OCI-LY7 (cell line): ENCODE data around the gene DPYD. TPM values are rescaled to one million over a fixed set of nuclear protein-coding genes. Genes with fewer than 3 reads are reported as not detected.

Experiments used
- BruUV-seq: library from RNA; stranded (reverse); fragments of 400-500 nt; replicated peaks from 2 replicates; lab custom pipeline; 2021; lab: Mats Ljungman, UMichigan
- CTCF ChIA-PET: fragments of 300-600 bp; sonication (Branson Sonifier 250); formaldehyde crosslinking; loops from one replicate; lab custom pipeline; 2022; ENCODE audit warnings: antibody characterized with exemption; ENCODE audit not compliant: unreplicated experiment; lab: Charles Lee
- POLR2A ChIA-PET: fragments of 300-600 bp; sonication (Branson Sonifier 250); formaldehyde crosslinking; loops from one replicate; lab custom pipeline; 2022; ENCODE audit warnings: antibody characterized with exemption; lab: Charles Lee
- DNase-seq: peaks from one replicate; pipeline ENCODE4 v3.0.0-alpha.2; 2015; ENCODE audit warnings: low spot score
- H2AFZ ChIP-seq: fragments of 200-600 bp; sonication (generic), shearing (Covaris generic); 2 replicates; pipeline ENCODE4 v1.6.1; 2014; ENCODE audit warnings: mild to moderate bottlenecking, antibody characterized with exemption, low read length, moderate library complexity
- H3K27ac ChIP-seq: fragments of 200-600 bp; sonication (generic); 2 replicates; pipeline ENCODE4 v1.5.1; 2014; ENCODE audit warnings: mixed run types, low read depth, mild to moderate bottlenecking, moderate library complexity, low read length, inconsistent platforms; ENCODE audit not compliant: poor library complexity, severe bottlenecking
- H3K36me3 ChIP-seq: fragments of 200-600 bp; sonication (generic); 2 replicates; pipeline ENCODE4 v1.6.1; 2014; ENCODE audit warnings: mild to moderate bottlenecking, antibody characterized with exemption, low read length, moderate library complexity, mixed read lengths; ENCODE audit not compliant: insufficient read depth
- H3K4me1 ChIP-seq: fragments of 200-600 bp; sonication (generic); 2 replicates; pipeline ENCODE4 v1.5.1; 2014; ENCODE audit warnings: mild to moderate bottlenecking, low read length; ENCODE audit not compliant: insufficient read depth, poor library complexity, severe bottlenecking
- H3K4me2 ChIP-seq: fragments of 200-600 bp; sonication (generic); 2 replicates; pipeline ENCODE4 v1.6.1; 2014; ENCODE audit warnings: mild to moderate bottlenecking, low read length
- H3K4me3 ChIP-seq: fragments of 200-600 bp; sonication (generic); 2 replicates; pipeline ENCODE4 v1.5.1; 2014; ENCODE audit warnings: mild to moderate bottlenecking, low read depth, low read length; ENCODE audit not compliant: poor library complexity, severe bottlenecking
- H3K79me2 ChIP-seq: fragments of 200-600 bp; sonication (generic); 2 replicates; pipeline ENCODE4 v1.6.1; 2016; ENCODE audit warnings: low read depth, mild to moderate bottlenecking, low read length, moderate library complexity, mixed read lengths; ENCODE audit not compliant: insufficient read depth
- H3K9me2 ChIP-seq: fragments of 200-600 bp; sonication (generic); 2 replicates; pipeline ENCODE4 v1.6.1; 2016; ENCODE audit warnings: mild to moderate bottlenecking, low read length, mixed read lengths; ENCODE audit not compliant: insufficient read depth
- H3K9me3 ChIP-seq: fragments of 200-600 bp; sonication (generic); 2 replicates; pipeline ENCODE4 v1.6.1; 2014; ENCODE audit warnings: mild to moderate bottlenecking, mixed run types, low read length, mixed read lengths
- H4K20me1 ChIP-seq: fragments of 200-600 bp; sonication (generic); 2 replicates; pipeline ENCODE4 v1.6.1; 2014; ENCODE audit warnings: mild to moderate bottlenecking, antibody characterized with exemption, low read length, moderate library complexity, mixed read lengths; ENCODE audit not compliant: insufficient read depth
- EZH2phosphoT487 ChIP-seq: fragments of 200-600 bp; sonication (generic); IDR thresholded peaks from 2 replicates; pipeline ENCODE4 v1.6.1; 2018; ENCODE audit warnings: low read depth, borderline replicate concordance, mild to moderate bottlenecking, mixed run types, antibody characterized with exemption, low read length, moderate library complexity, mixed read lengths
- intact Hi-C: fragments of 100-400 bp; cut with micrococcal nuclease; formaldehyde crosslinking; loops from one replicate; pipeline ENCODE4 v1.10.0; 2022; ENCODE audit not compliant: unreplicated experiment
- total RNA-seq, 2 experiments: library from RNA; depleted of rRNA in 1 of 2; stranded (reverse); fragments of >200 nt in 1 of 2; shearing (Covaris generic) in 1 of 2; gene quantifications; 2 replicates each; pipeline ENCODE4 v1.2.3, GENCODE V29; 2014 to 2022
- TF ChIP-seq, protein P1 (sequence below): fragments of 200-600 bp; sonication (generic); conservative IDR thresholded peaks from 2 replicates; pipeline ENCODE4 v1.5.1; 2014; ENCODE audit warnings: mild to moderate bottlenecking, antibody characterized with exemption, low read length, moderate library complexity, mixed read lengths

The DPYD gene
- total RNA-seq, 2 experiments from 2014 or later = 5.5 to 13.4 TPM

DNA sequence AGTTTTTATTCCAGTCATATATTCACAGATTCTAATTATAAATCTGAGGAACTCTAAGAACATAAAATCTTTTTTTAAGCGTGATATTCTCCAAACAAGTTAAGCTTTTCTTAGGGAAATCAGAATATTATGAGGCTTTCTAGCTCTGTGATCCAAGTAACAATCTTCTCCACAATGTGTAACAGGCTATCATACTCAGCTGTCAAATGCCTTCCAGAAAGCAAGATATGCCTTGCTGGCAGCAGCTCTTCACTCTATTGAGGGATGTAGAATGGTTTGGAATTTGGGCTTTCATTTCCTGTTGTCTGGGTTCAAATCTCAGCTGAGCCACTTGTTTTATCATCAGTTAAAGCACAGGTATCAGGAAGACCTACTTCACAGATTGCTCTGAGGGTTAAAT, 752.8 kb downstream of the DPYD start:
- DNase-seq = no peak
- no peak overlapping the region for H3K4me3 ChIP-seq
- H3K36me3 ChIP-seq = no peaks in the 10 kb centered on the region
- no peak overlapping the region for H3K27ac ChIP-seq
- H2AFZ ChIP-seq = no peak overlapping the region
- CTCF ChIA-PET = no interaction called here
- intact Hi-C loops = loop anchor here (5.0 kb wide), 1 partner anchor 49 kb away; no protein-coding TSS in a partner anchor
- POLR2A ChIA-PET = no interaction called here
- peaks cover 11% of the 10 kb centered on the region for H3K4me1 ChIP-seq
- BruUV-seq = no TSS peak
- no peaks in the 10 kb centered on the region for H3K79me2 ChIP-seq
- TF ChIP-seq, protein P1, sequence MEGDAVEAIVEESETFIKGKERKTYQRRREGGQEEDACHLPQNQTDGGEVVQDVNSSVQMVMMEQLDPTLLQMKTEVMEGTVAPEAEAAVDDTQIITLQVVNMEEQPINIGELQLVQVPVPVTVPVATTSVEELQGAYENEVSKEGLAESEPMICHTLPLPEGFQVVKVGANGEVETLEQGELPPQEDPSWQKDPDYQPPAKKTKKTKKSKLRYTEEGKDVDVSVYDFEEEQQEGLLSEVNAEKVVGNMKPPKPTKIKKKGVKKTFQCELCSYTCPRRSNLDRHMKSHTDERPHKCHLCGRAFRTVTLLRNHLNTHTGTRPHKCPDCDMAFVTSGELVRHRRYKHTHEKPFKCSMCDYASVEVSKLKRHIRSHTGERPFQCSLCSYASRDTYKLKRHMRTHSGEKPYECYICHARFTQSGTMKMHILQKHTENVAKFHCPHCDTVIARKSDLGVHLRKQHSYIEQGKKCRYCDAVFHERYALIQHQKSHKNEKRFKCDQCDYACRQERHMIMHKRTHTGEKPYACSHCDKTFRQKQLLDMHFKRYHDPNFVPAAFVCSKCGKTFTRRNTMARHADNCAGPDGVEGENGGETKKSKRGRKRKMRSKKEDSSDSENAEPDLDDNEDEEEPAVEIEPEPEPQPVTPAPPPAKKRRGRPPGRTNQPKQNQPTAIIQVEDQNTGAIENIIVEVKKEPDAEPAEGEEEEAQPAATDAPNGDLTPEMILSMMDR = no peak
- TF ChIP-seq EZH2phosphoT487 = no peak
- H4K20me1 ChIP-seq = no peaks in the 10 kb centered on the region
- H3K9me2 ChIP-seq = no peaks in the 10 kb centered on the region
- H3K9me3 ChIP-seq = no peaks in the 10 kb centered on the region
- H3K4me2 ChIP-seq = no peak overlapping the region

DNA sequence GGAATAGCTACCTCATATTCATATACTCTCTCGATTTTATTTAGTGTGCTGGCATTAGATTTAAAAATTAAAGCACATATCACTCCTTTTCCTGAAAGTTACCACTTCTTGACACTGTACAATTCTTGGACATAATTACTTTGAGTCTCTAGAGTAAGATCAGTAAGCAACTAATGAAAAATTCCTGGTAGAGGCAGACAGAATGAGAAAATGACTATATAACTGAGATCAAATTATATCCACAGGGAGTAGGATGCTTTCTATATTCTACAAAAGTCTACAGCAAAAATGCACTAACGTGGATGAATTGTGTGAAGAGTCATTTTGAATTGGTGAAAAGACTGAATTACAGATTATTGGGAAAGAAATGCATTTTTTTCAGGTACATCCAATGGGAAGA, 753.6 kb downstream of the DPYD start:
- H3K4me2 ChIP-seq = no peak overlapping the region
- POLR2A ChIA-PET = interaction anchor here (0.6 kb wide), 1 partner anchor 606 kb away, joined by 4 read pairs; no protein-coding TSS in a partner anchor
- H3K9me2 ChIP-seq = no peaks in the 10 kb centered on the region
- no peaks in the 10 kb centered on the region for H4K20me1 ChIP-seq
- TF ChIP-seq, protein P1 = no peak
- no peak for TF ChIP-seq EZH2phosphoT487
- intact Hi-C loops = loop anchor here (5.0 kb wide), 1 partner anchor 50 kb away; no protein-coding TSS in a partner anchor
- H3K27ac ChIP-seq = no peak overlapping the region
- H2AFZ ChIP-seq = no peak overlapping the region
- peaks cover 11% of the 10 kb centered on the region for H3K4me1 ChIP-seq
- CTCF ChIA-PET = no interaction called here
- no peak for DNase-seq
- no peaks in the 10 kb centered on the region for H3K79me2 ChIP-seq
- H3K4me3 ChIP-seq = no peak overlapping the region
- BruUV-seq = no TSS peak
- no peaks in the 10 kb centered on the region for H3K9me3 ChIP-seq
- H3K36me3 ChIP-seq = no peaks in the 10 kb centered on the region

DNA sequence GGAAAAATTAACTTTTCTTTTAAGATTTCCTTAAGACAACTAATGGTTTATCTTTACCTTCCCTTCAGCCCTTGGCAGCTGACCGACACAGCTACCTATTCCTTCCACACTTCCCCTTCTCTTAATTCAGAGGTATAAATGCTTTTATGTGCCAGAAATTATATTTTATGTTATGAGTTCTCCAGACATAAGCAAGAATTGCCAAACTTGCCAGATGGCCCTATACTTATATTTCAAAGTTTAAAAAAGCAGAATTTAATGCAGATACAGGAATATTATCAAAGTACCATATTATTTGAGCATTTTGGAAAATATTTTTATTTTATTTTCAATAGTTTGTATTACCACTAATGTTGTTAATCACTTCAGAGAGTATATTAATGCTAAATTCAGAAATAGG, 754.2 kb downstream of the DPYD start:
- Histone ChIP-seq H3K79me2 (no peaks in the 10 kb centered on the region), H3K36me3 (no peaks in the 10 kb centered on the region), H3K27ac (no peak overlapping the region), H3K9me3 (no peaks in the 10 kb centered on the region), H4K20me1 (no peaks in the 10 kb centered on the region), H3K9me2 (no peaks in the 10 kb centered on the region), H3K4me3 (no peak overlapping the region), H2AFZ (no peak overlapping the region), H3K4me2 (no peak overlapping the region), H3K4me1 (peaks cover 11% of the 10 kb centered on the region)
- intact Hi-C loops = loop anchor here (5.0 kb wide), 1 partner anchor 51 kb away; no protein-coding TSS in a partner anchor
- ChIA-PET POLR2A (no interaction called here), CTCF (no interaction called here)
- no TSS peak for BruUV-seq
- TF ChIP-seq EZH2phosphoT487 = no peak
- TF ChIP-seq, protein P1 = no peak
- no peak for DNase-seq
